GM18861 (cell line): ENCODE results near the gene HOXA5.

ENCODE experiments used
- ATAC-seq: cut with Tn5 transposase; IDR thresholded peaks from one replicate; pipeline ENCODE4 v1.9.1; 2021; ENCODE audit not compliant: unreplicated experiment

Gene HOXA5

DNA sequence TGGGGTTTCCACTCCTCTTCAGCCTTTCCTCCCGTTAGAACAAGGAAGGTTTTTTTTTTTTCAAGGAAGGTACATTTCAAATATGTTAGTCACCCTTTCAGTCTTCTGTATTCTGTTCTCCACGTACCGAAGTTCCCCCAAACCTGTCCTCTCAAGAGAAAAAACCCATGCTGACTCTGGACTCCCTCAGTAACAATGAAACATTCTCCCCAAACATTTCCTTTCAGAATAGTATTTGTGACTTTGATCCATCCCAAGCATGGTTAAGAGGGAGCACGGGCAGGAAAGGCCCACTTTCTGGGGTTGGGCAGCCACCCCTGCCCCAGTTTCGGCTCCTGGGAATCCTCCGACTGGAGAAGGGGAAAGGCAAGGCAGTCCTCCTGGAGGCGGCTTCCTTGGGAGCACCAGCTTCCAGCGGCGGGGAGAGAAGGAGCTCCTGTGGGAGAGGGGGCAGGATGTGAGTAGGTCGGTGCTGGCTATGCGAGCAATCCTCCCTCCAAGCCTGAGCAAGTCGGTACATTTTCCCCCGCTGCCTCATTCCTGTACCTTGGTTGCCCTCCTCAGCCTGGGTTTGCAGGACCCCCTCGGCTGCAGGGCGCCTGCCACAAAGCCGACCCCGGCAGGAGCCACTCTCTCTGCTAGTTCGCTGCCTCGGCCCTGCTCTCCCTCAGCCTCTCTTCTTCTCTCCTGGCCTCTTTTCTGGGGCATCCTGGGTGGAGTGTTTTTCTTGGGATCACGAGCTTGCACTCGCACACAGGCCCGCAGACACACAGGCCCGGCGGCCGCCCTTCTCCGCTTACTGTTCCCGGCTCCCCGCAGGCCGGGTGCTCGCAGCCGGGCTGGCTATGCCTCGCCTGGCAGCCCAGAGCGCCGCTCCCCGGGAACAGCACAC, 45.5 kb downstream of the HOXA5 start:
- ATAC-seq: no peak

GRCh38 chr7:27096768-27097514, 46.5 kb downstream of the HOXA5 start:
- ATAC-seq: no peak

DNA sequence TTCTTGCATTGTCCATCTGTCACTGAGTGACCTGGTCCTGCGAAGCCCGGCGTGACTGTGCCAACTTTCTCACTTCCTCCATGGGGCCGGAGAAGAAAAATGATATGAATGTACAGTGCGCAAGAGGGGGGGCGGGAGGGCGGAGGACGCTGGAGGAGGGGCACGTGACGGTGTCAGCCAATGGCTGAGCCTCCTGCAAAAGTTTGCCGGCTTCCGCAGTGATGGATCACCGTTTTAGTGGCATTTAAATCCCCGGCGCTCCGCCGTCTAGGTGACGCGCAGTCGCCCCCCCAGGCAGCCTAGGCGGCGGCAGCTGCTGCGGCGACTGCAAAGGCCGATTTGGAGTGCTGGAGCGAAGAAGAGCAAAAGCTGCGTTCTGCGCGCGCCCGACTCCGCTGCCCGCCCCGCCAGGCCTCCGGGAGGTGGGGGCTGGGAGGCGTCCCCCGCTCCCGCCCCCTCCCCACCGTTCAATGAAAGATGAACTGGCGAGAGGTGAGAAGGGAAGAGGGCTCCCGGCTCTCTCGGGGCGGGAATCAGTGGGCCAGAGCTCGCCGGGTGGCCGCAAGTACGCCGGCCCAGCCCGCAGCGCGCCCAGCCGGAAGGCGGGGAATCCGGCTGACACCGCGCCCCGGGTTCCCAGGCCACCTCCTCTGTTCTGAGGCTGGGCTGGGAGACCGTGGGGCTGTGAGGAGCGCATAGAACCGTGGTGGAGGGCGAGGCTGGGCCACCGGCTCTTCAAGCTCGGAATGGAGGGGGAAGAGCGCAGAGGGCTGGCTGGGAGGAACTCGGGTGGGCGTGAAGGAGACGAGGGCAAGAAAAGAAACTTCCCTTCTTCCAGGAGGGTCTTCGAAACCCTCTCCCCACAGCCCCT, 47.3 kb downstream of the HOXA5 start, which contains the start of gene HOXA1:
HOXA1 (minus strand) TSS at position 104 of the 871 bp plus-strand sequence; CDS start at position 16, 88 bp downstream.
- ATAC-seq: peak; percentile 90

GRCh38 chr7:27095050-27095896, 48.2 kb downstream of the HOXA5 start:
- no peak for ATAC-seq

- no peak for ATAC-seq
Observed at GRCh38 chr7:27094304-27095049, 49.0 kb downstream of the HOXA5 start.

- no peak for ATAC-seq
Observed at GRCh38 chr7:27093184-27093895, 50.1 kb downstream of the HOXA5 start.

DNA sequence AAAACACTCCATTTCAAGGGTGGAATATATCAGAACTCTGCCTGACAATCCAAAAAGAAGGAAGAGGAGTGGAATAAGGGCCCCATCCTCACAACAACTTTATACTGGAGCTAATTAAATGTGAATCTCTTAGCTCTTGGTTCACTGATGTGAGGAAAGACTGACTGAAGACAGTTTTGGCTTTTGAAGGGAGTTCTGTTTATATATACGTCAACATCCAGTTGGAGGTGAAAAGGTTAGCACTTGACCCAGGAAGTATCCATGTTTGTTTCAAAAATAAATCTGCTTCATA, 50.7 kb downstream of the HOXA5 start:
- ATAC-seq: no peak

DNA sequence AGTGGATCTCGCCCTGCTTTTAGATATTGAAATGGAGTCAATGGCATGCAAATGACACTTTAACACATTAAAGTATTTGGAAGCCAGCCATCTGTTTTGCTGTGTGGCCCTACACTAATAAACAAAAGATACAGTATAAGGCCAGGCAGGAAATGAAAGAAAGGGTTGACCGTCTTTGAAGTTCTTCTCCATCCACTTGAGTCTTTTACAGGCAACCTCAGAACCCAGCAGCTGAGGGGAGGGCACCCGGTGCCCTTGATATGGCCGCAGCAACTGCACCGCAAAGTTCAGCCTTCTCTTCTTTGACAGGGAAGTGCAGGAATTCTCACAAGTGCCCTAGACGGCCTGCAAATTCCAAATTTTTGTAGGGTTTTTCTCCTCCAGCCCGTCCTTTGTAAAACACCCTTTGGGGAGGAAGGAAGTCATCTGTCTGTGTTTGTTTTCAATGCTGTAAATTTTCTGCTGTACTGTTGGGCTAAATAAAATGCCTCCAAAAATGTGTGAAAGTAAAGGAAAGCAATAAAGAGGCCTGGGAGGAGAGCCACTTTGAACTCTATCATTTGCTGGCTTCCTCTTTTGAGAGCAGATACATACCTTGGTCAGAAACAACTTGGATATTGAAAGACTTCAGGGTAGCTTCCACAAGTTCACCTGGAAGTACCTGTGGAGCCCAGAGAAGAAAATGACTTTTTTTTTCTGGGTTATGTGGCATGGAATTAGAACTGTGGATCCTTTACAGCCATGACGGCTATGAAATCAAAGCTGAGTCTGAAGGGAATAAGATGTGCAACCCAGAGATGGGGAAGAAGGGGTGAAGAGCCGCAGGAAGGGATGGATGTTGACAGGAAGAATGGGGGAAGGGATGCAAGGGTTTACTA, 51.3 kb downstream of the HOXA5 start:
- ATAC-seq: no peak

- no peak for ATAC-seq
Observed at GRCh38 chr7:27091105-27091504, 52.4 kb downstream of the HOXA5 start.
